Naive thymus-derived CD4-positive, alpha-beta T cell (primary cell): ENCODE measurements around the gene ARL6IP6. TPM values are rescaled to one million over a fixed set of nuclear protein-coding genes. Genes with fewer than 3 reads are reported as not detected.
"Not testable (repeated sequence)": the region's sequence is repeated elsewhere in the genome, so short reads cannot be mapped to it uniquely, and the experiment has no call there.

ENCODE experiments used
- ATAC-seq: fragments of 150-1000 bp; cut with Tn5 transposase; 2 replicates; pipeline ENCODE4 v1.10.0; 2021; ENCODE audit warnings: mild to moderate bottlenecking, moderate library complexity
- CTCF ChIA-PET: fragments of 350-600 bp; sonication (Branson Sonifier 250); formaldehyde crosslinking; loops from one replicate; lab custom pipeline; 2021; ENCODE audit warnings: antibody characterized with exemption; lab: Charles Lee
- POLR2A ChIA-PET: fragments of 350-600 bp; sonication (Branson Sonifier 250); formaldehyde crosslinking; loops from one replicate; lab custom pipeline; 2021; ENCODE audit warnings: antibody characterized with exemption, inconsistent platforms; lab: Charles Lee
- DNase-seq, 9 donors: peaks; one replicate each; pipeline versions ENCODE4 v3.0.0 to v3.0.0-alpha.2; 2020 to 2022; ENCODE audit warnings: mixed read lengths in 1 of 9
- H3K27ac ChIP-seq: one replicate; pipeline ENCODE4 v1.7.0; 2013; ENCODE audit warnings: mild to moderate bottlenecking, low read depth, low read length, moderate library complexity
- H3K27me3 ChIP-seq, 2 donors: one replicate each; pipeline ENCODE4 v1.7.0; 2013; ENCODE audit warnings: low read length in 2 of 2, mild to moderate bottlenecking in 2 of 2, moderate library complexity in 2 of 2; ENCODE audit not compliant: control insufficient read depth in 2 of 2, insufficient read depth in 2 of 2
- H3K36me3 ChIP-seq, 3 experiments: 1 replicate in 2 of 3; 2 replicates in 1 of 3; pipeline ENCODE4 v1.7.0; 2013; ENCODE audit warnings: low read length in 3 of 3, mild to moderate bottlenecking in 3 of 3, moderate library complexity in 1 of 3; ENCODE audit not compliant: insufficient read depth in 3 of 3, control insufficient read depth in 2 of 3
- H3K4me1 ChIP-seq, 2 donors: one replicate each; pipeline ENCODE4 v1.7.0; 2013; ENCODE audit warnings: low read length in 2 of 2, mild to moderate bottlenecking in 2 of 2, moderate library complexity in 1 of 2; ENCODE audit not compliant: control insufficient read depth in 2 of 2, insufficient read depth in 2 of 2
- H3K4me3 ChIP-seq: 2 replicates; pipeline ENCODE4 v1.7.0; 2013; ENCODE audit warnings: mild to moderate bottlenecking, low read length
- H3K9me3 ChIP-seq, 3 experiments: 1 replicate in 2 of 3; 2 replicates in 1 of 3; pipeline ENCODE4 v1.7.0; 2013; ENCODE audit warnings: low read length in 3 of 3; ENCODE audit not compliant: control insufficient read depth in 2 of 3
- H3K27ac Mint-ChIP-seq, 9 donors: one replicate each; pipeline ENCODE4 v1.8.0; 2020 to 2022; ENCODE audit warnings: mixed read lengths in 9 of 9, mild to moderate bottlenecking in 8 of 9, moderate library complexity in 5 of 9, inconsistent platforms in 2 of 9
- H3K27me3 Mint-ChIP-seq, 5 donors: one replicate each; pipeline ENCODE4 v1.8.0; 2021 to 2022; ENCODE audit warnings: mixed read lengths in 5 of 5, mild to moderate bottlenecking in 1 of 5
- H3K36me3 Mint-ChIP-seq, 5 donors: one replicate each; pipeline ENCODE4 v1.8.0; 2020 to 2022; ENCODE audit warnings: mixed read lengths in 5 of 5, mild to moderate bottlenecking in 3 of 5, inconsistent platforms in 1 of 5
- H3K4me1 Mint-ChIP-seq, 7 donors: one replicate each; pipeline ENCODE4 v1.8.0; 2020 to 2022; ENCODE audit warnings: mixed read lengths in 7 of 7, mild to moderate bottlenecking in 3 of 7, inconsistent platforms in 1 of 7
- H3K4me3 Mint-ChIP-seq, 10 donors: one replicate each; pipeline ENCODE4 v1.8.0; 2020 to 2022; ENCODE audit warnings: mild to moderate bottlenecking in 10 of 10, mixed read lengths in 10 of 10, moderate library complexity in 6 of 10, inconsistent platforms in 2 of 10
- H3K9me3 Mint-ChIP-seq, 11 donors: one replicate each; pipeline ENCODE4 v1.8.0; 2020 to 2022; ENCODE audit warnings: mixed read lengths in 11 of 11, mild to moderate bottlenecking in 4 of 11, inconsistent platforms in 1 of 11, moderate library complexity in 1 of 11
- intact Hi-C, 2 donors: fragments of 100-400 bp; cut with micrococcal nuclease; formaldehyde crosslinking; loops; one replicate each; pipeline ENCODE4 v1.15.1; 2023
- polyA plus RNA-seq, 2 donors: library from polyadenylated mRNA; unstranded; fragments of 300-500 nt; fragmentation: Illumina TruSeq; gene quantifications; one replicate each; pipeline ENCODE4 v1.2.3, GENCODE V29; 2021
- total RNA-seq, 6 experiments: library from RNA in 5 of 6; stranded (reverse) in 5 of 6; gene quantifications; 1 replicate in 5 of 6; 2 replicates in 1 of 6; pipeline ENCODE4 v1.2.3 and lab custom pipeline; 2021 to 2026

The ARL6IP6 gene
- total and polyA plus RNA-seq, 7 experiments from 2014 or later: 10.2 to 43.6 (median 18.0) TPM

DNA sequence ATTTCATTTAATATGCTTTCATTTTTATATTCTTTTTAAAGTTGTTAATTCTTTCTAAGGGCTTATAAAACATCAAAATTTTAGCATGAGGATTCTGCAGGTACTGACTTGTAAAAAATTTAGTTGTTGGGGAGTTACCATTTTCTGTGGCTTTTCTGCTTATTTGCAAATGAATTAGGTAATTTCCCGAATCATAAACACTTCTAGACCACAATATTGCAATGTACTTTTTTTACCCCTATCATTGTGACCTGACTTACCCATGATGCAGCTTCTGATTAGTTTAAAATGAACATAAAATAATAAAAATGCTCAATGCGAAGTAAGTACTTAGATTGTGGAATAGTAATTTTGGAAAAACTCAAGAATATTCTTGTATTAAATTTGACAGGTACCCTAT lies 11.4 kb downstream of the ARL6IP6 start:
- peak overlapping the region in 1 of 9 donors; percentile 17 for H3K27ac Mint-ChIP-seq
- DNase-seq: no peak

DNA sequence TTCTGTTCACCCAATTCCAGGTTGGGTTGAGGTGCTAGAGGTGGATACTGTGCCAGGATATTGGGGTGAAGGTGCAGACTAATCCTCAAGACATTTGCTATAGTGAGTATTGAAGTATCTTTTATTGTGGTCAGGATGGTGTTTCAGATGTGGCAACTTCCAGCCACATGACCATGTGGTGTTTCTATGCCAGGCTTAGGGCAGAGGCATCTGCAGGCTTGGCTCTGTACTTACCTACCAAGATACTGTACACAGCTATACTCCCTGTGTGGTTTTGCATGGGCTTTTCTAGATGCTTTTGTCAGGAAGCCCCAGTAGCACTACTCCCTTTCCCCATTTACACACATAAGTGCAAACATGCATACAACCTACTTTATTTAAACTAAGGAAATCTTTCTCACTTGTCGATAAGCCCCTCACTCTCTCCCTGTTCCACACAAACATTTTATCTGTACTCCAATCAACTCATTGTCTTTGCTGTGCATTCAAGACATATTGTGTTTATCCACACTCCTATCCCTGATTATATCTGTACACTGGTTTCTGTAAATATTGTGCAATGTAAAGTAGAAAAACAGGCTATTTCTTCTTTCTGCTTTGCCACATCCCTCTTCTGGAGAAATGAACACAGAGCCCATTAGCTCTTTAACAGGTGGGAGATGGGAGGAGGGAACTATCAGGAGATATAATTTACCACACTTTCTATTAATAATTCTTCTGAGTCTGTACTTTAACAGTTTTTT lies 12.3 kb downstream of the ARL6IP6 start:
- intact Hi-C loops: loop anchor here (1.0 kb wide), 2 partner anchors 10 to 12 kb away; partner anchors contain the start of gene ARL6IP6 (in 1 of the 2)
- H3K9me3 Mint-ChIP-seq: no peaks in the 10 kb centered on the region
- ATAC-seq: peak; percentile 96

More for the DNA sequence above, 11.4 kb downstream of the ARL6IP6 start:
- Mint-ChIP-seq H3K36me3 (peaks cover 0 to 4% (median 0%) of the 10 kb centered on the region in 5 donors), H3K9me3 (no peaks in the 10 kb centered on the region), H3K4me3 (peak overlapping the region in 1 of 10 donors; percentile 28), H3K4me1 (peaks cover 20 to 35% (median 25%) of the 10 kb centered on the region in 7 donors), H3K27me3 (no peaks in the 10 kb centered on the region)
- ChIA-PET CTCF (interaction anchor here (0.7 kb wide), 2 partner anchors 14 to 25 kb away, joined by 3 to 7 read pairs; no protein-coding TSS in a partner anchor), POLR2A (interaction anchor here (0.7 kb wide), 1 partner anchor 10 kb away, joined by 3 read pairs; no protein-coding TSS in a partner anchor)
- no peak overlapping the region for H3K27ac ChIP-seq
- ATAC-seq: no peak
- H3K4me3 ChIP-seq: no peak overlapping the region
- H3K27me3 ChIP-seq: no peaks in the 10 kb centered on the region
- intact Hi-C loops: loop anchor here (1.0 kb wide), 2 partner anchors 10 to 12 kb away; partner anchors contain the start of gene ARL6IP6 (in 1 of the 2)
- no peaks in the 10 kb centered on the region for H3K9me3 ChIP-seq
- peaks cover 17 to 21% of the 10 kb centered on the region in 2 donors for H3K4me1 ChIP-seq
- H3K36me3 ChIP-seq: no peaks in the 10 kb centered on the region

GRCh38 chr2:152737509-152737908 lies 19.1 kb downstream of the ARL6IP6 start:
- H3K9me3 Mint-ChIP-seq, H3K4me3 ChIP-seq, ATAC-seq, H3K36me3 ChIP-seq, DNase-seq, H3K27me3 ChIP-seq, POLR2A ChIA-PET, intact Hi-C loops, H3K27me3 Mint-ChIP-seq, H3K9me3 ChIP-seq, H3K27ac Mint-ChIP-seq, H3K4me1 ChIP-seq, H3K4me3 Mint-ChIP-seq, H3K27ac ChIP-seq: not testable (repeated sequence)
- H3K4me1 Mint-ChIP-seq: peaks cover 0 to 12% (median 3%) of the 10 kb centered on the region in 7 donors
- H3K36me3 Mint-ChIP-seq: peaks cover 9 to 30% (median 25%) of the 10 kb centered on the region in 5 donors
- CTCF ChIA-PET: interaction anchor here (0.9 kb wide), 1 partner anchor 8 kb away, joined by 8 read pairs; no protein-coding TSS in a partner anchor

More for the DNA sequence above, 12.3 kb downstream of the ARL6IP6 start:
- Histone ChIP-seq H3K4me3 (no peak overlapping the region), H3K4me1 (peaks cover 17 to 21% of the 10 kb centered on the region in 2 donors), H3K27ac (no peak overlapping the region), H3K36me3 (no peaks in the 10 kb centered on the region), H3K27me3 (no peaks in the 10 kb centered on the region), H3K9me3 (no peaks in the 10 kb centered on the region)
- peaks cover 0 to 4% (median 0%) of the 10 kb centered on the region in 5 donors for H3K36me3 Mint-ChIP-seq
- CTCF ChIA-PET: interaction anchor here (0.8 kb wide), 1 partner anchor 10 kb away, joined by 3 read pairs; no protein-coding TSS in a partner anchor
- peak overlapping the region in 3 of 9 donors; percentile 1 to 33 (median 17) for H3K27ac Mint-ChIP-seq
- peaks cover 20 to 35% (median 25%) of the 10 kb centered on the region in 7 donors for H3K4me1 Mint-ChIP-seq
- H3K27me3 Mint-ChIP-seq: no peaks in the 10 kb centered on the region
- POLR2A ChIA-PET: interaction anchor here (1.4 kb wide), 1 partner anchor 14 kb away, joined by 4 read pairs; the partner anchor contains the start of gene PRPF40A
- H3K4me3 Mint-ChIP-seq: peak overlapping the region in 6 of 10 donors; percentile 4 to 15 (median 10)
- peak in 6 of 9 donors; percentile 15 to 47 (median 40) for DNase-seq

GRCh38 chr2:152738438-152738837 lies 20.0 kb downstream of the ARL6IP6 start:
- no peak overlapping the region for H3K4me3 Mint-ChIP-seq
- Histone ChIP-seq H3K36me3 (peaks cover 0 to 6% (median 6%) of the 10 kb centered on the region in 3 experiments), H3K4me3 (no peak overlapping the region), H3K27ac (no peak overlapping the region), H3K4me1 (no peaks in the 10 kb centered on the region), H3K27me3 (no peaks in the 10 kb centered on the region), H3K9me3 (no peaks in the 10 kb centered on the region)
- peaks cover 9 to 34% (median 25%) of the 10 kb centered on the region in 5 donors for H3K36me3 Mint-ChIP-seq
- ATAC-seq: no peak
- no peak overlapping the region for H3K27ac Mint-ChIP-seq
- H3K9me3 Mint-ChIP-seq: peaks cover 0 to 5% (median 0%) of the 10 kb centered on the region in 11 donors
- DNase-seq: no peak
- H3K4me1 Mint-ChIP-seq: peaks cover 0 to 15% (median 5%) of the 10 kb centered on the region in 7 donors
- ChIA-PET POLR2A (no interaction called here), CTCF (interaction anchor here (0.7 kb wide), 1 partner anchor 110 kb away, joined by 3 read pairs; no protein-coding TSS in a partner anchor)
- intact Hi-C loops: no loop called here
- H3K27me3 Mint-ChIP-seq: no peaks in the 10 kb centered on the region

DNA sequence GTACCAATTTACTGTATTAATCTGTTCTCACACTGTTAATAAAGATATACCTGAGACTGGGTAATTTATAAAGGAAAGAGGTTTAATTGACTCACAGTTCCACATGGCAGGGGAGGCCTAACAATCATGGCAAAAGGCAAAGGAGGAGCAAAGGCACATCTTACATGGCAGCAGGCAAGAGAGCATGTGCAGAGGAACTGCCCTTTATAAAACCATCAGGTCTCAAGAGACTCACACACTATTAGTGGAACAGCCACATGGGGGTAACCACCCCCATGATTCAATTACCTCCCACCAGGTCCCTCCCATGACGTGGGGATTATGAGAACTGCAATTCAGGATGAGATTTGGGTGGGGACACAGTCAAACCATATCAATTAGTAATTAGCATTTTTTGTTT lies 21.3 kb downstream of the ARL6IP6 start:
- peaks cover 9 to 34% (median 25%) of the 10 kb centered on the region in 5 donors for H3K36me3 Mint-ChIP-seq
- intact Hi-C loops: loop anchor here (1.0 to 2.0 kb wide), 9 partner anchors 9 to 780 kb away; partner anchors contain the start of genes RPRM (in 2 of the 2), ARL6IP6 (in 1 of the 2), PRPF40A (in 1 of the 2) and STAM2 (in 1 of the 2)
- H3K9me3 Mint-ChIP-seq, H3K27me3 Mint-ChIP-seq, CTCF ChIA-PET, H3K4me1 ChIP-seq, H3K4me3 Mint-ChIP-seq, H3K27ac ChIP-seq, H3K4me3 ChIP-seq, ATAC-seq, H3K36me3 ChIP-seq, POLR2A ChIA-PET, DNase-seq, H3K9me3 ChIP-seq, H3K27me3 ChIP-seq, H3K4me1 Mint-ChIP-seq: not testable (repeated sequence)
- H3K27ac Mint-ChIP-seq: peak overlapping the region in 1 of 9 donors; percentile 14

GRCh38 chr2:152740743-152741328 lies 22.4 kb downstream of the ARL6IP6 start:
- ChIA-PET CTCF (no interaction called here), POLR2A (no interaction called here)
- DNase-seq: peak in 7 of 9 donors; percentile 13 to 53 (median 51)
- no peak overlapping the region for H3K4me3 ChIP-seq
- intact Hi-C loops: loop anchor here (1.0 to 2.0 kb wide), 9 partner anchors 11 to 778 kb away; partner anchors contain the start of genes RPRM (in 2 of the 2), ARL6IP6 (in 1 of the 2), PRPF40A (in 1 of the 2) and STAM2 (in 1 of the 2)
- peaks cover 0 to 6% (median 6%) of the 10 kb centered on the region in 3 experiments for H3K36me3 ChIP-seq
- Mint-ChIP-seq H3K27ac (no peak overlapping the region), H3K4me1 (peaks cover 0 to 9% (median 3%) of the 10 kb centered on the region in 7 donors), H3K9me3 (peaks cover 0 to 5% (median 0%) of the 10 kb centered on the region in 11 donors), H3K36me3 (peaks cover 9 to 43% (median 25%) of the 10 kb centered on the region in 5 donors), H3K4me3 (no peak overlapping the region), H3K27me3 (no peaks in the 10 kb centered on the region)
- H3K27ac ChIP-seq: no peak overlapping the region
- peak; percentile 93 for ATAC-seq
- H3K4me1 ChIP-seq: no peaks in the 10 kb centered on the region
- H3K9me3 ChIP-seq: no peaks in the 10 kb centered on the region
- no peaks in the 10 kb centered on the region for H3K27me3 ChIP-seq
